Activated B cell treated with CpG ODN at 0.5 μM for 24 hours (primary cell): ENCODE data around the gene AKNAD1. TPM values are rescaled to one million over a fixed set of nuclear protein-coding genes. Genes with fewer than 3 reads are reported as not detected.

Experiments
- ATAC-seq: fragments of 200-7000 bp; cut with Tn5 transposase; one replicate; pipeline ENCODE4 v1.10.0; 2021; ENCODE audit warnings: low read depth, mild to moderate bottlenecking, moderate library complexity
- CTCF ChIA-PET: fragments of 350-600 bp; sonication (Branson Sonifier 250); formaldehyde crosslinking; loops from one replicate; lab custom pipeline; 2021; ENCODE audit warnings: antibody characterized with exemption; lab: Charles Lee
- POLR2A ChIA-PET: fragments of 350-600 bp; sonication (Branson Sonifier 250); formaldehyde crosslinking; loops from one replicate; lab custom pipeline; 2021; ENCODE audit warnings: antibody characterized with exemption; lab: Charles Lee
- DNase-seq: peaks from one replicate; pipeline ENCODE4 v3.0.0; 2022
- H3K27ac Mint-ChIP-seq: one replicate; pipeline ENCODE4 v1.8.0; 2020; ENCODE audit warnings: mixed read lengths
- H3K27me3 Mint-ChIP-seq: one replicate; pipeline ENCODE4 v1.8.0; 2021; ENCODE audit warnings: mixed read lengths
- H3K36me3 Mint-ChIP-seq: one replicate; pipeline ENCODE4 v1.8.0; 2021; ENCODE audit warnings: low read depth, mixed read lengths
- H3K4me1 Mint-ChIP-seq: one replicate; pipeline ENCODE4 v1.8.0; 2021; ENCODE audit warnings: mixed read lengths
- H3K4me3 Mint-ChIP-seq: one replicate; pipeline ENCODE4 v1.8.0; 2020; ENCODE audit warnings: mild to moderate bottlenecking, mixed read lengths
- H3K9me3 Mint-ChIP-seq: one replicate; pipeline ENCODE4 v1.8.0; 2020; ENCODE audit warnings: mixed read lengths
- intact Hi-C: fragments of 100-400 bp; cut with micrococcal nuclease; formaldehyde crosslinking; loops from one replicate; pipeline ENCODE4 v1.15.1; 2024
- total RNA-seq: library from RNA; stranded (reverse); gene quantifications from 2 replicates; pipeline ENCODE4 v1.2.3, GENCODE V29; 2022
- TF ChIP-seq, protein P1 (sequence below): fragments of 200-600 bp; IDR thresholded peaks from one replicate; pipeline ENCODE4 v1.8.0; 2022; ENCODE audit warnings: antibody characterized with exemption, mild to moderate bottlenecking

Gene AKNAD1
- total RNA-seq, 1 donor from 2014 or later = not detected

DNA sequence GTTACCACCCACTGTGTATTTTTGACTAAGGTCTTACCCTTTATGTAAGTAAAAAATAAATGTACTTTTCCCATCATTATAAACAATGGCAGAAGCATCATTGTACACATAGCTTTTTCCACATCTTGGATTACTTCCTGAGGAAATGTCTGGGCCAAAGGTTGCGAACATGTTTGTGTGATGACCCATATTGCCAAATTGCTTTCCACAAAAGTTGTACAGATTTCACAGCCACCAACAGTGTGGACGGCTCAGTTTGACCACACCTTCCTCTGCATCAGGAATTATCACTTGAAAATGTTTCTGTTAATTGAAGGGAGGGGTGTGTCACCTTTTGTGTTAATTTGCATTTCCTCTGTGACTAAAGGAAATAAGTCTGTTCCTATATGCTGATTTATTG, 25.7 kb downstream of the AKNAD1 start:
- ATAC-seq = no peak
- H3K36me3 Mint-ChIP-seq = no peaks in the 10 kb centered on the region
- H3K4me1 Mint-ChIP-seq = peaks cover 2% of the 10 kb centered on the region
- intact Hi-C loops = no loop called here
- POLR2A ChIA-PET = no interaction called here
- H3K27ac Mint-ChIP-seq = no peak overlapping the region
- H3K4me3 Mint-ChIP-seq = no peak overlapping the region
- H3K9me3 Mint-ChIP-seq = no peaks in the 10 kb centered on the region
- CTCF ChIA-PET = no interaction called here
- no peak for DNase-seq
- H3K27me3 Mint-ChIP-seq = no peaks in the 10 kb centered on the region
- TF ChIP-seq, protein P1, sequence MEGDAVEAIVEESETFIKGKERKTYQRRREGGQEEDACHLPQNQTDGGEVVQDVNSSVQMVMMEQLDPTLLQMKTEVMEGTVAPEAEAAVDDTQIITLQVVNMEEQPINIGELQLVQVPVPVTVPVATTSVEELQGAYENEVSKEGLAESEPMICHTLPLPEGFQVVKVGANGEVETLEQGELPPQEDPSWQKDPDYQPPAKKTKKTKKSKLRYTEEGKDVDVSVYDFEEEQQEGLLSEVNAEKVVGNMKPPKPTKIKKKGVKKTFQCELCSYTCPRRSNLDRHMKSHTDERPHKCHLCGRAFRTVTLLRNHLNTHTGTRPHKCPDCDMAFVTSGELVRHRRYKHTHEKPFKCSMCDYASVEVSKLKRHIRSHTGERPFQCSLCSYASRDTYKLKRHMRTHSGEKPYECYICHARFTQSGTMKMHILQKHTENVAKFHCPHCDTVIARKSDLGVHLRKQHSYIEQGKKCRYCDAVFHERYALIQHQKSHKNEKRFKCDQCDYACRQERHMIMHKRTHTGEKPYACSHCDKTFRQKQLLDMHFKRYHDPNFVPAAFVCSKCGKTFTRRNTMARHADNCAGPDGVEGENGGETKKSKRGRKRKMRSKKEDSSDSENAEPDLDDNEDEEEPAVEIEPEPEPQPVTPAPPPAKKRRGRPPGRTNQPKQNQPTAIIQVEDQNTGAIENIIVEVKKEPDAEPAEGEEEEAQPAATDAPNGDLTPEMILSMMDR = no peak

DNA sequence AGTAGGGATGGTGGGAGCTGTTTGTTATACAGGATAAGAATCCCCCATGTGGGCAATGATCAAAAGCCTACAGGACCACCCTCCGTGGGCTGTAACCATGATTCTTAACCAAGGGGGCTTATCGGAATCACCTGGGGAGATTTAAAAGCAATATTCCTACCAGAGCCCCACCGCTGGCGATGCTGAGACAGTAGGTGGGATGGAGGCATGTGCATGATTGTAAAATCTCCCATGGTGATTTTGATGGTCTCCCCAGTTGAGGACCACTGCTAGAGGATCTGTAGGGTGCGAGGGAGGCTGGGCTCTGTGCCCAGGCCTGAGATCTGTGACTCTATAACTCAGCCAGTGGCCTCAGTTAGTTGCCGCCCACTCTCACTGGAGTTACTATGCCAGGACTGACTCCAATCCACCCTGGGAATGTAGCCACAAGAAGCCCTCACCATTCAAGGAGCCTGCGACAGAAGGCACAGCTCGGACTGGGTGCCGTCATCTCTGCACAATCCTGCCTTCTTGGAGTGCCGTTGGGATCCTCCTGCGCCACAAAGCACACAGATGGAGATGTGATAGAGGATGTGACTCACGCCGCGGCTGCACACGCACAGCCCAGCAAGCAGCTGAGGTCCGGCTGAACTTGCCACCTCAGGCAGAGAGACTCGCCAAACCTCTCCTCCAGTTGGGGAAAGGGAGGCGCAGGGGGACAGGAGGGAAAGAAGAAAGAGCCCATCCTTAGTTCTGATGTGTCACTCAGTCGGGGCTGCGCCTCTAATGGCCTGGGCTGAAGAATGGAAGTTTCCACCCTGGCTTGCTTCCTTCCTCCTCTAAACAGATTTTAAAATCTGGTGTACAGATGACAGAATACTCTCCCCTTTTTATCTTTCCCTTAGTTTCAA, 26.5 kb downstream of the AKNAD1 start:
- no peak for ATAC-seq
- H3K9me3 Mint-ChIP-seq = no peaks in the 10 kb centered on the region
- peaks cover 2% of the 10 kb centered on the region for H3K4me1 Mint-ChIP-seq
- H3K36me3 Mint-ChIP-seq = no peaks in the 10 kb centered on the region
- no peak for DNase-seq
- POLR2A ChIA-PET = no interaction called here
- H3K27me3 Mint-ChIP-seq = no peaks in the 10 kb centered on the region
- H3K27ac Mint-ChIP-seq = no peak overlapping the region
- no peak overlapping the region for H3K4me3 Mint-ChIP-seq
- CTCF ChIA-PET = no interaction called here
- TF ChIP-seq, protein P1 = no peak
- intact Hi-C loops = no loop called here

DNA sequence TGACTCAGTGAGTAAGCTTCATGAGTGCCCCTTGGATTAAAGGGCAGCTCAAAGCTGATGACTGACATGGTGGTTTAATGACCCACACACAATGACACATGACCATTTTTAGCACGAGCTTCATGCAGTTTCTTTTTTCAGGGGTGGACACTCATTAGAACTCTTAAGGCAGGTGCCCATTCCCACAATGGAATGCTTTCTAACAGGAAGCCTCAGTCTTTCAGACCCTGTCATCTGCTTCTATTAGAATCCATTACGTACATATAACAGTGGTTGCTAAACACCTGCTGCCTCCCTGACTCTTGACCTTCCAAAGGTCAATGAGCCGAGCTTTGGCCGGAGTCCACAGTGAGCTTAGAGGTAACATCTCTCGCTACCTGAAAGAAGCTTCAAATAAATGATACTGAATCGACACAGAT, 27.4 kb downstream of the AKNAD1 start:
- ChIA-PET POLR2A (no interaction called here), CTCF (no interaction called here)
- intact Hi-C loops = no loop called here
- no peaks in the 10 kb centered on the region for H3K9me3 Mint-ChIP-seq
- no peaks in the 10 kb centered on the region for H3K27me3 Mint-ChIP-seq
- no peak for ATAC-seq
- TF ChIP-seq, protein P1 = no peak
- DNase-seq = no peak
- H3K4me1 Mint-ChIP-seq = peaks cover 2% of the 10 kb centered on the region
- no peak overlapping the region for H3K27ac Mint-ChIP-seq
- no peaks in the 10 kb centered on the region for H3K36me3 Mint-ChIP-seq
- H3K4me3 Mint-ChIP-seq = no peak overlapping the region

DNA sequence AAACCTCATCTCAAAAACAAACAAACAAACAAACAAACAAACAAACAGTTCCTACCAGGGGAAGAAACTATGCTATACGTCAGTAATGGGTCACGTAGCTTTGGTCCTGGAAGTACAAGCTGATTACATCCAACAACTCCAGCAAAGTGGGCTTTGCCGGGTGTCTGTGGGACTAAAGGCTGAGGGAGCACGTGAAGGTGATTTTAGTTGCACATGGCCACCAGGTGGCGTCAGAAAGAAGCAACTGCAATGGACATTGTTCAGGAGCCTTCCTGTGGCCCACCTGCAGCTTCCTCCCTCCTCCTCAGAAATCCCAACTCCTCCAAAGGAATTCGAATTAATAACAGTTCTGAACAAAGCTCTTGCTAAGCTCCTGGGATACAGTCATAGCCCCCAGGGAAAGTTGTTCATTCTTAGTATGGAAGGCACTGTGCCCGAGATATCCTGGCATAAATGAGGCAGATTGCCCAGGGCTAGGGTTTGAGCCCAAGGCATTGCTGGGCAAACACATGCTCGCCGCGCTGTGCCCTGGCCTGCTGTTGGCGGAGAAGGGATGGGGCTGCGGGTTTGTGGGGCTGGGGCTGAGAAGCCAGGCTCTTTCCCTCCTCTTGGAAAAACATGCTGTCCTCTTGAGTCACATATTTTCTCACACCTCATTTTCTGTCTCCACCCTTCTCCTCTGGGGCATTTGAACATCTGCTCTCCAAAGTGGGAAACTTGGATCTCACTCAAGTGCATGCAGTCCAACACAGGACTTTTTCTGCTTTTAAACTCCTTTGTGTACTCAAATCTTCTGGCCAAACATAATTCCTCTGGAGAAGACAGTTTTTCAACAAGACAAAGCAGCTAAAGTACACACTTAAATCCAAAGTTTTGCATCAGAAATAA, 28.6 kb downstream of the AKNAD1 start:
- no peak for ATAC-seq
- CTCF ChIA-PET = no interaction called here

More for the DNA sequence above, 28.6 kb downstream of the AKNAD1 start:
- no peaks in the 10 kb centered on the region for H3K9me3 Mint-ChIP-seq
- POLR2A ChIA-PET = no interaction called here
- TF ChIP-seq, protein P1 = no peak
- DNase-seq = no peak
- no peak overlapping the region for H3K4me3 Mint-ChIP-seq
- no peaks in the 10 kb centered on the region for H3K27me3 Mint-ChIP-seq
- intact Hi-C loops = no loop called here
- no peaks in the 10 kb centered on the region for H3K36me3 Mint-ChIP-seq
- H3K4me1 Mint-ChIP-seq = peaks cover 2% of the 10 kb centered on the region
- H3K27ac Mint-ChIP-seq = no peak overlapping the region
